Motor neuron (in vitro differentiated cells): ENCODE data around the gene PCNT. TPM values are rescaled to one million over a fixed set of nuclear protein-coding genes. Genes with fewer than 3 reads are reported as not detected.
"Not testable (repeated sequence)": the region's sequence is repeated elsewhere in the genome, so short reads cannot be mapped to it uniquely, and the experiment has no call there.

Experiments used
- ATAC-seq, 8 experiments: fragments of 200-7000 bp; cut with Tn5 transposase; replicated peaks in 6 of 8; 2 replicates each; pipeline ENCODE4 v1.8.0; 2021; ENCODE audit warnings: mild to moderate bottlenecking in 8 of 8, moderate library complexity in 8 of 8
- H3K27ac ChIP-seq, 2 donors: fragments of 250-450 bp; sonication (Bioruptor Pico); 2 replicates each; pipeline ENCODE4 v1.9.0; 2021; ENCODE audit warnings: antibody characterized with exemption in 2 of 2, mild to moderate bottlenecking in 2 of 2, moderate library complexity in 1 of 2
- H3K4me1 ChIP-seq, 2 donors: fragments of 250-450 bp; sonication (Bioruptor Pico); replicated peaks in 1 of 2; 2 replicates each; pipeline ENCODE4 v1.6.1; 2021; ENCODE audit warnings: antibody characterized with exemption in 2 of 2, mild to moderate bottlenecking in 2 of 2, moderate library complexity in 1 of 2
- H3K4me3 ChIP-seq, 5 donors: fragments of 250-450 bp; sonication (Bioruptor Pico); 2 replicates each; pipeline ENCODE4 v1.9.0; 2021; ENCODE audit warnings: antibody characterized with exemption in 5 of 5, mild to moderate bottlenecking in 5 of 5, moderate library complexity in 4 of 5
- WGBS, 10 experiments: fragments of 450-650 bp; shearing (Covaris generic); methylation state at CpG; one replicate each; pipeline ENCODE4 v1.0.0; 2022; 5-methylcytosine and 5-hydroxymethylcytosine counted together
- in situ Hi-C, 9 experiments: fragments of 400-800 bp; cut with MboI; loops; one replicate each; pipeline ENCODE4 v1.15.0; 2021; ENCODE audit warnings: low sequenced_read_pairs in 9 of 9, low pct_unique_long_range_greater_than_20kb in 2 of 9; ENCODE audit not compliant: unreplicated experiment in 9 of 9
- total RNA-seq, 8 experiments: library from RNA; unstranded; fragments of 300-600 nt; gene quantifications; 2 replicates each; pipeline versions ENCODE4 v1.2.3 to v1.2.4, GENCODE V29; 2022

PCNT gene
- total RNA-seq, 8 experiments from 2014 or later = 8.9 to 49.0 (median 14.3) TPM

GRCh38 chr21:46428987-46429710 lies 105.2 kb downstream of the PCNT start:
- no peak overlapping the region for H3K4me3 ChIP-seq
- H3K4me1 ChIP-seq = no peaks in the 10 kb centered on the region
- WGBS, 10 experiments = 80 to 100% (median 93%) methylated on average over 1 to 5 of the region's 44 CpGs; no CpG with 5 or more reads in 6 of the 10 experiments
- in situ Hi-C loops = no loop called here
- no peak overlapping the region for H3K27ac ChIP-seq
- ATAC-seq = peak in 1 of 8 experiments; percentile 8

DNA sequence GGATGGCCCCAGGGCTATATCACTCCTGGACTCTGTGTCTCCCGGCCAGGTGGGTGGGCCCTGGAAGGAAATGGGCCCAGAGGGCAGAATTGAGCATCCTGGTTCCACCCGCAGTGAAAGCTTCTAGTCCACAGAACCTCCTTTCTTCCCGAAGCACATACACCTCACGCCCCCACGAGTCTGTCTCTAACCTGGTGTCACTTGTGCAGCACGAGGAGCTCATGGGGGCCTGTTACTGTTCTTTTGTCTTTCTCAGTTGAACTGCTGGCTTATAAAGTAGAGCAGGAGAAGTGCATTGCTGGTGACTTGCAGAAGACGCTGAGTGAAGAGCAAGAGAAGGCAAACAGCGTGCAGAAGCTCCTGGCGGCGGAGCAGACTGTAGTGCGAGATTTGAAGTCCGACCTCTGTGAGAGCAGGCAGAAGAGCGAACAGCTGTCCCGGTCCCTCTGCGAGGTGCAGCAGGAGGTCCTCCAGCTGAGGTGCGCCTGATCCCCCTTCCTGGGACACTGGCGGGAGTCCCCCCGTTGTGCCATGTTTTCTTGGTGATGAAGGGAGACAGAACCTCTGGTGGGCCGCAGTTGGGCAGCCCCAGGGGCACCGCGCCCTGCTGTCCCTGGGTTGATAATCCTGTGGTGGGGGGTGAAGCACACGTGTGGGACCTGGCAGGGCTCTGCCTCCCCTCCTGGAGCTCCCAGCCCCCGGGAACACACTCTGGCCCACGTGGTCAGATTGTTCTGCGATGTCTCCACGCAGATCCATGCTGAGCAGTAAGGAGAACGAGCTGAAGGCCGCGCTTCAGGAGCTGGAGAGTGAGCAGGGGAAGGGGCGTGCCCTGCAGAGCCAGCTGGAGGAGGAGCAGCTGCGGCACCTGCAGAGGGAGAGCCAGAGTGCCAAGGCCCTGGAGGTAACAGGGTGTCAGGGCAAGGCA lies 106.1 kb downstream of the PCNT start:
- 70 to 100% (median 95%) methylated on average over 2 to 14 of the region's 31 CpGs; no CpG with 5 or more reads in 3 of the 10 experiments for WGBS, 10 experiments
- Histone ChIP-seq H3K27ac (no peak overlapping the region), H3K4me3 (no peak overlapping the region), H3K4me1 (no peaks in the 10 kb centered on the region)
- no peak for ATAC-seq
- in situ Hi-C loops = no loop called here

GRCh38 chr21:46431448-46431847 lies 107.5 kb downstream of the PCNT start:
- H3K27ac ChIP-seq = no peak overlapping the region
- no peak overlapping the region for H3K4me3 ChIP-seq
- WGBS, 10 experiments = 91 to 100% (median 98%) methylated on average over 1 to 7 of the region's 21 CpGs; no CpG with 5 or more reads in 5 of the 10 experiments
- in situ Hi-C loops = no loop called here
- peaks cover 0 to under 1% of the 10 kb centered on the region in 2 donors for H3K4me1 ChIP-seq
- no peak for ATAC-seq

GRCh38 chr21:46431884-46432488 lies 108.0 kb downstream of the PCNT start:
- no peak for ATAC-seq
- in situ Hi-C loops = no loop called here
- WGBS, 10 experiments = 81 to 100% (median 95%) methylated on average over 1 to 22 of the region's 22 CpGs; no CpG with 5 or more reads in 1 of the 10 experiments
- Histone ChIP-seq H3K27ac (no peak overlapping the region), H3K4me3 (no peak overlapping the region), H3K4me1 (peaks cover 5 to 6% of the 10 kb centered on the region in 2 donors)

DNA sequence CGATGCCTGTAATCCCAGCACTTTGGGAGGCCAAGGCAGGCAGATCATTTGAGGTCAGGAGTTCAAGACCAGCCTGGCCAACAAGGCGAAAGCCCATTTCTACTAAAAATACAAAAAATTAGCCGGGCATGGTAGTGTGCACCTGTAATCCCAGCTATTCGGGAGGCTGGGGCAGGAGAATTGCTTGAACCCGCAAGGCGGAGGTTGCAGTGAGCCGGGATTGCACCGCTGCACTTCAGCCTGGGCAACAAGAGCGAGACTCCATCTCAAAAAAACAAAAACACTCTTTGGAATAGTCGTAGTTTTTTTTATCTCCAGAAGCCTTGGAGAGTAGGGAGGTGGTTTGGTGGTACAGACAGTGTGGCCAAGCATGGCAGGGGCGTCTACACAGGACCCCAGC lies 109.2 kb downstream of the PCNT start:
- 0 to 100% (median 92%) methylated on average over 1 to 9 of the region's 11 CpGs; no CpG with 5 or more reads in 2 of the 10 experiments for WGBS, 10 experiments
- H3K4me3 ChIP-seq, ATAC-seq, in situ Hi-C loops, H3K27ac ChIP-seq: not testable (repeated sequence)
- H3K4me1 ChIP-seq = peaks cover 9 to 10% of the 10 kb centered on the region in 2 donors

GRCh38 chr21:46434322-46434958 lies 110.5 kb downstream of the PCNT start:
- Histone ChIP-seq H3K27ac (no peak overlapping the region), H3K4me3 (no peak overlapping the region), H3K4me1 (peaks cover 9 to 10% of the 10 kb centered on the region in 2 donors)
- in situ Hi-C loops = no loop called here
- ATAC-seq = peak in 1 of 8 experiments; percentile 10
- 84 to 100% (median 94%) methylated on average over 1 to 11 of the region's 23 CpGs; no CpG with 5 or more reads in 3 of the 10 experiments for WGBS, 10 experiments

GRCh38 chr21:46435786-46436227 lies 111.9 kb downstream of the PCNT start:
- no peak overlapping the region for H3K27ac ChIP-seq
- in situ Hi-C loops = no loop called here
- no peak for ATAC-seq
- 97 to 100% (median 98%) methylated on average over 6 to 14 of the region's 29 CpGs; no CpG with 5 or more reads in 5 of the 10 experiments for WGBS, 10 experiments
- H3K4me3 ChIP-seq = no peak overlapping the region
- H3K4me1 ChIP-seq = peaks cover 9 to 10% of the 10 kb centered on the region in 2 donors

GRCh38 chr21:46436621-46437020 lies 112.7 kb downstream of the PCNT start:
- in situ Hi-C loops = no loop called here
- WGBS, 10 experiments = 60 to 97% (median 83%) methylated on average over 1 to 12 of the region's 15 CpGs; no CpG with 5 or more reads in 4 of the 10 experiments
- H3K4me1 ChIP-seq = peaks cover 9 to 10% of the 10 kb centered on the region in 2 donors
- H3K4me3 ChIP-seq = no peak overlapping the region
- no peak overlapping the region for H3K27ac ChIP-seq
- peak in 5 of 8 experiments; percentile 60 to 80 (median 78) for ATAC-seq

DNA sequence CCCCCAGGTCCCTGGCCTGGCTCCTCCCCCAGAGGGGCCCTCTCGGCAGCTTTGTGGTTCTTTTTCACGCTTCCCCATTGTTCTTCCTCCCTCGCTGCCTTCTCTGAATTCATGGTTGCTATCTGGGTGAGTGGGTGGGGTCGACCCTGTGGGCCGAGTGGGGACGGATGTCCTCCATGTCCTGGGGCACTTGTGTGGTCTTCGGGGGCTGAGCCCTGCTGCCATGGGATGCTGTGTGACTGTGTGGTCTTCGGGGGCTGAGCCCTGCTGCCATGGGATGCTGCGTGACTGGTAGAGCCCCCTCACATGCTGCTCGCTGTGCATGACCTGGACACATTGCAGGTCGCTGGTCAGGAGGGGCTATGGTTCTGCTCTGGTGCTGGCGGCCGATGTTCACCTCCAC lies 113.1 kb downstream of the PCNT start:
- 0% methylated on average over 1 of the region's 13 CpGs; no CpG with 5 or more reads in 9 of the 10 experiments for WGBS, 10 experiments

DNA sequence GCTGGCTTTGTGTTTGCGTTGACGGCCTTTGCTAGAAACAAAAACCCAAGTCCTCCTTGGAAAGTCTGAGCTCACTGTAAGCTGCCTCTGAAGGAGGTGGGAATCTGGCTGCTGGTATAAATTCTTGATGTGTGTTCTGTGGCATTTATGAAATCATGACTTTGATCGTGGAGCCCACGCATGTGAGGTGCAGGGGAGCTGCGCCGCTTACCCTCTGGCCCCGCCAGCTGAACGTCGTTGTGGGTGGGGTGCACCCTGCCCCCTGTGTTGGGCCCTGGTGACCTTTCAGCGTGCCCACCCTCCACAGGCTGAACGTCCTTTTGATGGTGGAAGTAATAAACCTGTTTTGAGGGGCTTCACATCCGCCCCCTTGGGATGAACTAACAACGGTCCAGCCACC lies 113.6 kb downstream of the PCNT start:
- Histone ChIP-seq H3K4me3 (no peak overlapping the region), H3K27ac (no peak overlapping the region), H3K4me1 (peaks cover 9 to 10% of the 10 kb centered on the region in 2 donors)
- no peak for ATAC-seq
- 0 to 100% (median 100%) methylated on average over 1 to 8 of the region's 13 CpGs; no CpG with 5 or more reads in 3 of the 10 experiments for WGBS, 10 experiments
- in situ Hi-C loops = no loop called here

More for the DNA sequence above, 113.1 kb downstream of the PCNT start:
- Histone ChIP-seq H3K4me3 (no peak overlapping the region), H3K27ac (no peak overlapping the region), H3K4me1 (peaks cover 9 to 10% of the 10 kb centered on the region in 2 donors)
- in situ Hi-C loops = no loop called here
- peak in 4 of 8 experiments; percentile 37 to 55 (median 48) for ATAC-seq

DNA sequence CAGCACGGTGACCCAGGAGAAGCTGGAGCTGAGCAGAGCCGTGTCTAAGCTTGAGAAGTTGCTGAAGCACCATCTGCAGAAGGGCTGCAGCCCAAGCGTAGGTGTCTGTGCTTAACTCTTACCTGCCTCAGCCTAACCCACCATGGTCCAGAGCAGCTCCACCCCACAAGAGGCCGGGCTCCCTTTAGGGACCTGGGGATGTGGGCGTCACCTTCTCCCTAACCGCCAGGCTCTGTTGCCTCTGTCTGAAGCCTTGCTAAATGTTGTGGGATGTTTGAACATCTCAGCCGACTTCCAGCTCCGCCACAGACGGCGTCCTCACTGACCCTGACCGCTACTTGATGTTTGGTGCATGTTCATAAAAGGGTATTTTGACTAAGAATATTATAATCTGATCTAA lies 114.3 kb downstream of the PCNT start:
- Histone ChIP-seq H3K4me3 (no peak overlapping the region), H3K27ac (no peak overlapping the region), H3K4me1 (peaks cover 9 to 10% of the 10 kb centered on the region in 2 donors)
- no peak for ATAC-seq
- WGBS, 10 experiments = 93 to 100% (median 94%) methylated on average over 3 to 9 of the region's 11 CpGs; no CpG with 5 or more reads in 3 of the 10 experiments
- in situ Hi-C loops = no loop called here

- WGBS, 10 experiments = 50 to 97% (median 89%) methylated on average over 2 to 17 of the region's 18 CpGs; no CpG with 5 or more reads in 3 of the 10 experiments
- ATAC-seq = no peak
- in situ Hi-C loops = no loop called here
- H3K4me1 ChIP-seq = peaks cover 9 to 10% of the 10 kb centered on the region in 2 donors
- H3K27ac ChIP-seq = no peak overlapping the region
- no peak overlapping the region for H3K4me3 ChIP-seq
Measured at GRCh38 chr21:46439906-46440305, 116.0 kb downstream of the PCNT start.
